NCI-H774 (cell line): ENCODE results near the gene RNF149.
"Not testable (repeated sequence)": the region's sequence is repeated elsewhere in the genome, so short reads cannot be mapped to it uniquely, and the experiment has no call there.

Experiments
- DNase-seq: peaks from one replicate; lab custom pipeline; 2025; lab: John Stamatoyannopoulos, UW

Gene RNF149

GRCh38 chr2:101330253-101330933 is 21.9 kb upstream of the RNF149 start:
- DNase-seq: no peak

- DNase-seq: no peak
These were observed 20.5 kb upstream of the RNF149 start for GRCh38 chr2:101329026-101329425.

- DNase-seq: no peak
These were observed 20.0 kb upstream of the RNF149 start for GRCh38 chr2:101328474-101329007.

- DNase-seq: no peak
These were observed 19.4 kb upstream of the RNF149 start for GRCh38 chr2:101327863-101328394.

GRCh38 chr2:101325425-101325824 is 16.9 kb upstream of the RNF149 start:
- no peak for DNase-seq

- DNase-seq: not testable (repeated sequence)
These were observed 8.1 kb upstream of the RNF149 start for GRCh38 chr2:101316568-101316967.

GRCh38 chr2:101311696-101312017 is 3.2 kb upstream of the RNF149 start:
- no peak for DNase-seq

- no peak for DNase-seq
These were observed 2.6 kb upstream of the RNF149 start for GRCh38 chr2:101310834-101311695.

GRCh38 chr2:101310090-101310833 is 1.8 kb upstream of the RNF149 start:
- DNase-seq: no peak

GRCh38 chr2:101307950-101308431 is 510 bp downstream of the RNF149 start:
- DNase-seq: no peak

- DNase-seq: no peak
These were observed 998 bp downstream of the RNF149 start for GRCh38 chr2:101307503-101307902.

GRCh38 chr2:101306410-101306809 is 2.1 kb downstream of the RNF149 start:
- no peak for DNase-seq

- no peak for DNase-seq
These were observed 2.9 kb downstream of the RNF149 start for GRCh38 chr2:101305492-101306078.

GRCh38 chr2:101305035-101305434 is 3.5 kb downstream of the RNF149 start:
- DNase-seq: no peak

- DNase-seq: no peak
These were observed 4.8 kb downstream of the RNF149 start for GRCh38 chr2:101303688-101304087.

GRCh38 chr2:101302016-101302415 is 6.5 kb downstream of the RNF149 start:
- DNase-seq: no peak

GRCh38 chr2:101300836-101301235 is 7.7 kb downstream of the RNF149 start:
- no peak for DNase-seq

GRCh38 chr2:101300164-101300563 is 8.3 kb downstream of the RNF149 start:
- DNase-seq: no peak

GRCh38 chr2:101299604-101300003 is 8.9 kb downstream of the RNF149 start:
- DNase-seq: no peak

- no peak for DNase-seq
These were observed 11.1 kb downstream of the RNF149 start for GRCh38 chr2:101297383-101297782.

- no peak for DNase-seq
These were observed 12.1 kb downstream of the RNF149 start for GRCh38 chr2:101296371-101296770.

- no peak for DNase-seq
These were observed 12.6 kb downstream of the RNF149 start for GRCh38 chr2:101295895-101296294.
